DMS153 treated with DMSO at 0.1 percent for 48 hours (cell line): ENCODE results near the gene NUDT7.

Source experiments
- DNase-seq: peaks from one replicate; lab custom pipeline; 2025; ENCODE audit not compliant: unreplicated experiment; lab: John Stamatoyannopoulos, UW

Gene NUDT7

DNA sequence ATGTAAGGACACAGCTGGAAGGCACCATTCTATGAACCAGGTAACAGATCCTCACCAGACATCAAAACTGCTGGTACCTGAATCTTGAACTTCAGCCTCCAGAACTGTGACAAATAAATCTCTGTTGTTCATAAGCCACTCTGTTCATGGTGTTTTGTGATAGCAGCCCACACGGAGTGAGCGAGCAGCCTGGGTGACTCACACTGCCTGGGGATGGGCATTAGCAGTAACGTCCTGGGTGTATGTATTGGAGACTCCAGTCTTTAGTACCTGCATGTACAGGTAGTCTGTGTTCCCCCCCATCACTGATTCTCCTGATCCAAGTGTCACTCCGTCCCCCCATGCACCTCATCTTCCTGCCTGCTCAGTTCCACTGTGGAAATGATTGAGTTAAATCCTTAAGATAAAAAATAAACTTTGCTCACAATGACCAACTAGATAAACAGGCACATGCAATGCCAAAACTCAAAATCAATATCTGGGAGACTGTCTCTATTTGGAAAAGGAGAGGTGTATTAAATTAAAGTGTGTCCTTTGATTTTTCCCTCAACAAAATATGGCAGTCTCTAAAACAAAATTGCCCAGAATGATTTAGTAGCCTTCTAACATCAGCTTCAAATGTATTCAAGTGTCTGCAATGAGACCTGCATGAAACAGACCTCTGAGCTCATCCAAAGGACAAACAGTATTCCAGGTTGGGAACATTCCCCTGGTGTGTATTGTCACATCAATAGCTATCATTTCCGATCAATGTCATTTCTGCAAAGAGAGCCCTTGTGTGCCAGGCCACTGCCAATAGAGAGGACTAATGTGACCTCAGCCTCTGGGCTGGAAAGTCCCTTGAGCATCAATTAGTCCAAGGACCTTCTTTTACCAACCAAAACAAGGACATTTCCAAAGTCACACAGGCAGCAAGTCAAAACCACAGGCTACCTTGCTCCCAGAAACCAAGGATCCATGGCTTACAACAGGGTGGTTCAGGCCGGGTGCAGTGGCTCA lies 53.9 kb downstream of the NUDT7 start:
- DNase-seq, result no peak

DNA sequence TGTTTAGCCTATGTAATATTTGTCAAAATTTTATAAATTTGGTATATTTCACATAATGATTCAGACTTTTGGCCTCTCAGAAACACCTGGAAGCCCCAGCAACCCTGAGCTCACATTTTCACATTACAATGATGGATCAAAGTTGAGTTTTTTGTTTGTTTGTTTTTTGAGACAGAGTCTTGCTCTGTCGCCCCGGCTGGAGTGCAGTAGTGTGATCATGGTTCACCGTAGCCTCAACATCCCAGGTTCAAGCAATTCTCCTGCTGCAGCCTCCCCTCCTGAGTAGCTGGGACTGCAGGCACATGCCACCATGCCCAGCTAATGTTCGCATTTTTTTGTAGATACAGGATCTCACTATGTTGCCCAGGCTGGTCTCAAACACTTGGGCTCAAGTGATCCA lies 55.4 kb downstream of the NUDT7 start:
- no peak for DNase-seq

- DNase-seq, result no peak
Measured at GRCh38 chr16:77780378-77780837, 58.1 kb downstream of the NUDT7 start.

GRCh38 chr16:77781091-77781490 lies 58.8 kb downstream of the NUDT7 start:
- DNase-seq, result no peak

DNA sequence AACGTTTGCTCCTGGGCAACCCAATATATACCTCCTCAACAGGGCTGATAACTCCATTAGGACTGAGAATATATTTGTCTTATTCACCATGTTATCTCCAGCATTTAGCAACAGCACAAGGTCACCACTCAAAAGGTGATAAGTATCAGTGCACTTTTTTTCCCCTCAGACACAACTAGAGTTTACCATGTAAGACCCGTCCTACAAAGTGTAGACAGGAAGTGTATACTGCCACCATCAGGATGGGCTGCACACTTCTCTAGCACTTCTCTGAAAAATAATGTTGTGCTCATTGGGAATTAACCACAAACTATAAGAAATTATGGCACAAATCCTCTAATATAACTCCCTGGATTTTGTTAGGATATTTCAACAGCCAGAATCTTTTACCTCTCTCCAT lies 60.4 kb downstream of the NUDT7 start:
- DNase-seq, result no peak

- DNase-seq, result no peak
Measured at GRCh38 chr16:77784441-77785372, 62.4 kb downstream of the NUDT7 start.

GRCh38 chr16:77785373-77785764 lies 63.1 kb downstream of the NUDT7 start:
- DNase-seq, result no peak

- no peak for DNase-seq
Measured at GRCh38 chr16:77786186-77786847, 64.0 kb downstream of the NUDT7 start.

GRCh38 chr16:77787452-77787851 lies 65.1 kb downstream of the NUDT7 start:
- no peak for DNase-seq

GRCh38 chr16:77788181-77789084 lies 66.1 kb downstream of the NUDT7 start, which contains the start of gene VAT1L:
VAT1L (plus strand) TSS chr16:77788564; CDS start chr16:77788683, 119 bp downstream.
- DNase-seq, result peak; percentile 34

- DNase-seq, result peak; percentile 31
Measured at GRCh38 chr16:77789085-77790008, 67.0 kb downstream of the NUDT7 start.

- DNase-seq, result no peak
Measured at GRCh38 chr16:77790009-77790372, 67.7 kb downstream of the NUDT7 start.

- DNase-seq, result no peak
Measured at GRCh38 chr16:77790912-77791311, 68.6 kb downstream of the NUDT7 start.
